Liver (tissue), 9 donors: ENCODE data around the gene KIFC3. TPM values are rescaled to one million over a fixed set of nuclear protein-coding genes. Genes with fewer than 3 reads are reported as not detected.
"Not testable (repeated sequence)": the region's sequence is repeated elsewhere in the genome, so short reads cannot be mapped to it uniquely, and the experiment has no call there.

ENCODE experiments used
- DNase-seq: peaks from one replicate; pipeline ENCODE4 v3.0.0-alpha.2; 2017; ENCODE audit warnings: low spot score
- H3K27ac ChIP-seq, 2 donors: one replicate each; pipeline ENCODE4 v1.7.0; 2013; ENCODE audit warnings: inconsistent platforms in 2 of 2, low read length in 2 of 2, control low read depth in 1 of 2, low read depth in 1 of 2, mild to moderate bottlenecking in 1 of 2
- H3K27me3 ChIP-seq, 4 donors: one replicate each; pipeline versions ENCODE4 v1.6.1 to v1.7.0; 2013; ENCODE audit warnings: low read length in 3 of 4, inconsistent platforms in 1 of 4, mild to moderate bottlenecking in 1 of 4, moderate library complexity in 1 of 4; ENCODE audit not compliant: control insufficient read depth in 4 of 4, insufficient read depth in 4 of 4
- H3K36me3 ChIP-seq, 4 donors: one replicate each; pipeline versions ENCODE4 v1.6.1 to v1.7.0; 2013; ENCODE audit warnings: low read length in 3 of 4, mild to moderate bottlenecking in 3 of 4, low read depth in 1 of 4, moderate library complexity in 1 of 4; ENCODE audit not compliant: control insufficient read depth in 4 of 4, insufficient read depth in 3 of 4
- H3K4me1 ChIP-seq, 4 donors: one replicate each; pipeline versions ENCODE4 v1.6.1 to v1.7.0; 2013; ENCODE audit warnings: low read length in 3 of 4, mild to moderate bottlenecking in 3 of 4, moderate library complexity in 1 of 4; ENCODE audit not compliant: control insufficient read depth in 4 of 4, insufficient read depth in 4 of 4
- H3K4me3 ChIP-seq, 3 donors: one replicate each; pipeline versions ENCODE4 v1.6.1 to v1.7.0; 2013; ENCODE audit warnings: low read length in 3 of 3, control low read depth in 1 of 3, low read depth in 1 of 3, mild to moderate bottlenecking in 1 of 3
- H3K9ac ChIP-seq, 2 donors: one replicate each; pipeline ENCODE4 v1.7.0; 2013; ENCODE audit warnings: low read length in 2 of 2, mild to moderate bottlenecking in 2 of 2, moderate library complexity in 2 of 2, control low read depth in 1 of 2, low read depth in 1 of 2
- H3K9me3 ChIP-seq, 4 donors: one replicate each; pipeline versions ENCODE4 v1.6.1 to v1.7.0; 2013; ENCODE audit warnings: low read length in 3 of 4; ENCODE audit not compliant: control insufficient read depth in 4 of 4
- CTCF ChIP-seq: fragments of 150-350 bp; IDR thresholded peaks from 2 replicates; pipeline ENCODE4 v1.5.1; 2017; ENCODE audit warnings: improper control_type of control experiment, low read depth, low read length; ENCODE audit not compliant: missing input control
- EGR1 ChIP-seq, 2 donors: IDR thresholded peaks; 2 replicates each; pipeline ENCODE4 v1.6.1; 2016 to 2018; ENCODE audit warnings: antibody characterized with exemption in 2 of 2, low read depth in 2 of 2
- FOXA1 ChIP-seq: IDR thresholded peaks from 2 replicates; pipeline ENCODE4 v1.6.1; 2016; ENCODE audit warnings: antibody characterized with exemption
- FOXA2 ChIP-seq: IDR thresholded peaks from 2 replicates; pipeline ENCODE4 v1.6.1; 2016; ENCODE audit warnings: antibody characterized with exemption
- HNF4A ChIP-seq, 2 donors: conservative IDR thresholded peaks; 2 replicates each; pipeline ENCODE4 v1.6.1; 2016; ENCODE audit warnings: antibody characterized with exemption in 2 of 2, mild to moderate bottlenecking in 2 of 2
- MAX ChIP-seq: IDR thresholded peaks from 2 replicates; pipeline ENCODE4 v1.6.1; 2016; ENCODE audit warnings: antibody characterized with exemption
- RAD21 ChIP-seq, 2 donors: IDR thresholded peaks; 2 replicates each; pipeline ENCODE4 v1.6.1; 2016; ENCODE audit warnings: antibody characterized with exemption in 2 of 2, mild to moderate bottlenecking in 2 of 2
- REST ChIP-seq: IDR thresholded peaks from 2 replicates; pipeline ENCODE4 v1.6.1; 2016; ENCODE audit warnings: antibody characterized with exemption, mild to moderate bottlenecking
- RXRA ChIP-seq, 2 donors: IDR thresholded peaks; 2 replicates each; pipeline ENCODE4 v1.6.1; 2017 to 2018; ENCODE audit warnings: antibody characterized with exemption in 2 of 2, mild to moderate bottlenecking in 1 of 2
- SP1 ChIP-seq: IDR thresholded peaks from 2 replicates; pipeline ENCODE4 v1.6.1; 2018; ENCODE audit warnings: antibody characterized with exemption, mild to moderate bottlenecking
- YY1 ChIP-seq: IDR thresholded peaks from 2 replicates; pipeline ENCODE4 v1.6.1; 2016; ENCODE audit warnings: antibody characterized with exemption, mild to moderate bottlenecking
- ZBTB33 ChIP-seq: IDR thresholded peaks from 2 replicates; pipeline ENCODE4 v1.6.1; 2016; ENCODE audit warnings: antibody characterized with exemption
- WGBS: extraction: QIAGEN DNeasy Blood & Tissue Kit; methylation state at CpG from one replicate; pipeline ENCODE4 v1.1.7; 2013; 5-methylcytosine and 5-hydroxymethylcytosine counted together
- polyA plus RNA-seq, 2 donors: library from polyadenylated mRNA; stranded (reverse) in 1 of 2; unstranded in 1 of 2; fragments of 200-250 nt in 1 of 2; fragments of >200 nt in 1 of 2; fragmentation: Nextera tagmentation in 1 of 2; extraction: Ambion mirVana in 1 of 2; gene quantifications; one replicate each; pipeline versions ENCODE4 v1.2.1 to v1.2.3, GENCODE V29; 2013 to 2015
- total RNA-seq, 2 donors: library from RNA; depleted of rRNA; stranded (reverse); fragments of >200 nt; gene quantifications; one replicate each; pipeline ENCODE4 v1.2.3, GENCODE V29; 2014
- TF ChIP-seq, protein P1 (sequence below): IDR thresholded peaks from 2 replicates; pipeline ENCODE4 v1.6.1; 2016; ENCODE audit warnings: antibody characterized with exemption
- donor health status: healthy.
- donor health status: healthy.
- donor health status: healthy.
- donor health status: healthy.
- donor health status: healthy.

KIFC3 gene
- total and polyA plus RNA-seq, 4 donors, result 16.5 to 103 (median 27.4) TPM

DNA sequence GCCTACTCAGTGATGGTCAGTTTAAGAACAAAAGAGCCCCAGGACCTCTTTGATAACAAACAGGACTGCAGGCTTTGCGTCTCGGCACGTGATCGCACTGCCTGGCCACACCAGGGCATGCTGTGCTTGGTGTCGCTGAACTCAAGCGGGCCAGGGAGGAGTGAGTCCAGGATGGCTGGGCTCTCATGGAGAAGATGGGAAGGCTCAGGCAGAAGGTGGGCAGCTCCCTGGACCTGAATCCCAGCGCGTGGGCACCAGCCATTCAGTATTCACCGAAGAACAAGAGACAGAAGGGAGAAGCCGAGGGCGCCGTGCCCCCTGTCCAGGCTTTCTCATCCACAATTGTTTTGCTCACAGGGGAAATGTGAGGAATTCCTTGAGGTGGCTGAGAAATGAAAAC, 54.8 kb downstream of the KIFC3 start:
- 98% methylated on average over 12 of the region's 12 CpGs for whole genome bisulfite sequencing
- H3K4me3 ChIP-seq, result no peak overlapping the region
- H3K27ac ChIP-seq, result no peak overlapping the region
- TF ChIP-seq YY1 (no peak), EGR1 (IDR thresholded peaks at IDR 0.05; ENCODE audit: low read depth in 2 of 2) (no peak), REST (no peak), RAD21 (IDR thresholded peaks at IDR 0.05) (no peak), FOXA2 (no peak), HNF4A (conservative IDR thresholded peaks at IDR 0.05) (no peak), ZBTB33 (no peak)
- TF ChIP-seq, protein P1, sequence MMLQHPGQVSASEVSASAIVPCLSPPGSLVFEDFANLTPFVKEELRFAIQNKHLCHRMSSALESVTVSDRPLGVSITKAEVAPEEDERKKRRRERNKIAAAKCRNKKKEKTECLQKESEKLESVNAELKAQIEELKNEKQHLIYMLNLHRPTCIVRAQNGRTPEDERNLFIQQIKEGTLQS, result no peak
- no peak for DNase-seq
- no peaks in the 10 kb centered on the region for H3K9me3 ChIP-seq
- peaks cover 0 to 3% (median 0%) of the 10 kb centered on the region in 4 donors for H3K36me3 ChIP-seq
- H3K27me3 ChIP-seq, result no peaks in the 10 kb centered on the region
- no peak overlapping the region for H3K9ac ChIP-seq
- no peaks in the 10 kb centered on the region for H3K4me1 ChIP-seq

DNA sequence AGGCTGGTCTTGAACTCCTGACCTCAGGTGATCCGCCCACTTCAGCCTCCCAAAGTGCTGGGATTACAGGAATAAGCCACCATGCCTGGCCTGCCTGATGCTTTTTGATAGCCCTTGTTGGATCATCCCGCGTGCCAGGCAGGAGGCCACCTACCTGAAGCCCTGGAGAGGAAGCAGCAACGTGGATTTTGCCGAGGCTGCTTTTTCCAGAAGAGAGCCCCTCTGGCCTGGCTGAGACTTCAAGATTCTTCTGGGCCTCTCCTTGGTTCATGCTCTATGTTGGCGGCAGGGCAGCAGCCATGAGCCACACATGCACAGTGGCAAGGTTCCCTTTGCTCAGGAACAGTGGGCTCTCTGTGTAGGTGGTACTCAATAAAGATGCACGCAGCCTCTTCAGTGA, 55.2 kb downstream of the KIFC3 start:
- Histone ChIP-seq H3K36me3 (peaks cover 0 to 3% (median 0%) of the 10 kb centered on the region in 4 donors), H3K9me3 (no peaks in the 10 kb centered on the region), H3K4me3 (no peak overlapping the region), H3K4me1 (no peaks in the 10 kb centered on the region), H3K27me3 (no peaks in the 10 kb centered on the region), H3K9ac (no peak overlapping the region), H3K27ac (no peak overlapping the region)
- no peak for TF ChIP-seq HNF4A (conservative IDR thresholded peaks at IDR 0.05)
- TF ChIP-seq RXRA (IDR thresholded peaks at IDR 0.05), result no peak
- no peak for TF ChIP-seq FOXA1
- no peak for TF ChIP-seq SP1
- TF ChIP-seq CTCF, result no peak
- TF ChIP-seq EGR1 (IDR thresholded peaks at IDR 0.05; ENCODE audit: low read depth in 2 of 2), result no peak
- TF ChIP-seq YY1, result no peak
- TF ChIP-seq RAD21 (IDR thresholded peaks at IDR 0.05), result no peak
- no peak for TF ChIP-seq MAX
- 96% methylated on average over 7 of the region's 7 CpGs for WGBS
- DNase-seq, result no peak

GRCh38 chr16:57746316-57746715, 56.0 kb downstream of the KIFC3 start:
- not testable (repeated sequence) for H3K27me3 ChIP-seq, H3K9me3 ChIP-seq, H3K27ac ChIP-seq, H3K4me3 ChIP-seq, H3K9ac ChIP-seq, H3K36me3 ChIP-seq, H3K4me1 ChIP-seq, DNase-seq
- 95% methylated on average over 7 of the region's 7 CpGs for WGBS
